K562 (cell line): ENCODE results near the gene PRDM2. TPM values are rescaled to one million over a fixed set of nuclear protein-coding genes. Genes with fewer than 3 reads are reported as not detected.

Source experiments
- ATAC-seq: fragments of 200-7000 bp; cut with Tn5 transposase; 3 replicates; pipeline ENCODE4 v1.9.1; 2020; ENCODE audit warnings: moderate library complexity
- BruUV-seq: library from RNA; stranded (reverse); fragments of 400-500 nt; replicated peaks from 2 replicates; lab custom pipeline; 2021; lab: Mats Ljungman, UMichigan
- CTCF ChIA-PET: fragments of 300-600 bp; formaldehyde crosslinking; extraction: SDS; loops from one replicate; lab custom pipeline; 2021; ENCODE audit warnings: low intra/inter-chr PET ratio; lab: Yijun Ruan, JAX
- POLR2A ChIA-PET: fragments of 300-600, 350-650 bp; sonication (Branson Sonifier 250); formaldehyde crosslinking; extraction: SDS; loops from one replicate; lab custom pipeline; 2021; ENCODE audit warnings: antibody characterized with exemption, inconsistent platforms; lab: Yijun Ruan, JAX
- DNase-seq, 4 experiments: peaks; one replicate each; pipeline versions ENCODE4 v3.0.0 to v3.0.0-alpha.2; 2011 to 2018; ENCODE audit warnings: low spot score in 3 of 4, mixed read lengths in 3 of 4; ENCODE audit errors: extremely low read depth in 1 of 4
- FAIRE-seq: peaks from 2 replicates; lab custom pipeline; 2011; peaks lifted over from hg19 to GRCh38; lab: Jason Lieb, UNC
- H2AFZ ChIP-seq: 2 replicates; pipeline ENCODE4 v1.6.0; 2011; ENCODE audit warnings: low read depth, low read length, control low read depth, inconsistent platforms
- H3K27ac ChIP-seq: fragments of 200-600 bp; 3 replicates; pipeline ENCODE4 v1.8.0; 2011; ENCODE audit warnings: low read depth, mild to moderate bottlenecking, control low read depth, inconsistent platforms, low read length, moderate library complexity, mixed read lengths; ENCODE audit errors: extremely low read depth
- H3K27me3 ChIP-seq, 2 experiments: fragments of 300-600 bp in 1 of 2; 2 replicates in 1 of 2; 3 replicates in 1 of 2; pipeline versions ENCODE4 v1.6.0 to v1.8.0; 2011; ENCODE audit warnings: inconsistent platforms in 2 of 2, low read length in 2 of 2, mild to moderate bottlenecking in 1 of 2, mixed read lengths in 1 of 2, moderate library complexity in 1 of 2; ENCODE audit not compliant: control insufficient read depth in 2 of 2, insufficient read depth in 2 of 2
- H3K36me3 ChIP-seq: fragments of 300-600 bp; 3 replicates; pipeline ENCODE4 v1.8.0; 2011; ENCODE audit warnings: mild to moderate bottlenecking, low read length, inconsistent platforms; ENCODE audit not compliant: control insufficient read depth, insufficient read depth
- H3K4me1 ChIP-seq, 2 experiments: fragments of 200-600 bp in 1 of 2; replicated peaks in 1 of 2; 2 replicates in 1 of 2; 3 replicates in 1 of 2; pipeline versions ENCODE4 v1.5.1 to v1.8.0; 2011; ENCODE audit warnings: inconsistent platforms in 2 of 2, low read length in 2 of 2, mild to moderate bottlenecking in 1 of 2, mixed read lengths in 1 of 2, moderate library complexity in 1 of 2; ENCODE audit not compliant: control insufficient read depth in 2 of 2, insufficient read depth in 2 of 2
- H3K4me2 ChIP-seq: 2 replicates; pipeline ENCODE4 v1.6.1; 2011; ENCODE audit warnings: low read length, control low read depth, inconsistent platforms, mixed read lengths; ENCODE audit not compliant: insufficient read depth
- H3K4me3 ChIP-seq: fragments of 200-600 bp; sonication (generic), shearing (Covaris generic); 2 replicates; pipeline ENCODE4 v1.5.1; 2016; ENCODE audit warnings: control low read depth, inconsistent platforms
- H3K79me2 ChIP-seq: fragments of 200-600 bp; 3 replicates; pipeline ENCODE4 v1.8.0; 2011; ENCODE audit warnings: low read length, inconsistent platforms; ENCODE audit not compliant: control insufficient read depth, insufficient read depth
- H3K9ac ChIP-seq, 2 experiments: 2 replicates each; pipeline versions ENCODE4 v1.6.0 to v1.6.1; 2011; ENCODE audit warnings: low read depth in 2 of 2, low read length in 2 of 2, control low read depth in 1 of 2, inconsistent platforms in 1 of 2, mild to moderate bottlenecking in 1 of 2, mixed read lengths in 1 of 2; ENCODE audit not compliant: insufficient read depth in 1 of 2
- H3K9me1 ChIP-seq: one replicate; pipeline ENCODE4 v1.6.0; 2011; ENCODE audit warnings: inconsistent platforms, mild to moderate bottlenecking, low read length, moderate library complexity; ENCODE audit not compliant: control insufficient read depth, insufficient read depth
- H3K9me3 ChIP-seq: replicated peaks from 2 replicates; pipeline ENCODE4 v1.5.1; 2011; ENCODE audit warnings: low read depth, low read length, inconsistent platforms; ENCODE audit not compliant: control insufficient read depth, insufficient read depth
- H4K20me1 ChIP-seq: replicated peaks from 2 replicates; pipeline ENCODE4 v1.6.1; 2011; ENCODE audit warnings: low read length, inconsistent platforms, mixed read lengths; ENCODE audit not compliant: control insufficient read depth, insufficient read depth
- DPF2 ChIP-seq: fragments of 450-650 bp; IDR thresholded peaks from 2 replicates; pipeline ENCODE4 v1.6.1; 2016
- MEIS2 ChIP-seq: fragments of 450-650 bp; IDR thresholded peaks from 2 replicates; pipeline ENCODE4 v1.6.1; 2014; ENCODE audit warnings: mild to moderate bottlenecking; ENCODE audit not compliant: partially characterized antibody
- ZNF561 ChIP-seq: fragments of 450-650 bp; formaldehyde crosslinking; conservative IDR thresholded peaks from 2 replicates; pipeline ENCODE4 v1.4.0; 2020; ENCODE audit warnings: mild to moderate bottlenecking, moderate library complexity
- WGBS: fragments of 100-300 bp; shearing (Covaris generic); methylation state at CpG from one replicate; pipeline ENCODE4 v1.1.6; 2016; ENCODE audit warnings: low coverage, mixed read lengths; ENCODE audit not compliant: insufficient coverage; ENCODE audit errors: missing lambda C conversion rate; 5-methylcytosine and 5-hydroxymethylcytosine counted together
- in situ Hi-C: fragments of 300-500 bp; cut with MboI; formaldehyde crosslinking; loops from 4 replicates; pipeline ENCODE4 v1.15.0; 2018; ENCODE audit warnings: inconsistent platforms, mixed read lengths
- intact Hi-C: fragments of 100-400 bp; cut with micrococcal nuclease; formaldehyde crosslinking; loops from 2 replicates; pipeline ENCODE4 v1.14.2; 2022
- polyA plus RNA-seq, 8 experiments: library from polyadenylated mRNA; depleted of rRNA in 4 of 8; stranded (reverse) in 5 of 8; unstranded in 3 of 8; fragments of >200 nt; fragmentation: Nextera tagmentation in 2 of 8; fragmentation: Illumina TruSeq in 1 of 8; extraction: Ambion mirVana in 2 of 8; extraction: Trizol in 1 of 8; gene quantifications; 2 replicates each; pipeline versions ENCODE4 v1.2.1 to v1.2.3, GENCODE V29; 2011 to 2014; ENCODE audit warnings: inconsistent platforms in 1 of 8, missing spikeins in 1 of 8
- total RNA-seq, 7 experiments: library from RNA; depleted of rRNA in 6 of 7; stranded (reverse); fragments of >200 nt in 6 of 7; fragmentation: Illumina TruSeq in 2 of 7; extraction: Trizol in 2 of 7; gene quantifications; 2 replicates each; pipeline versions ENCODE4 v1.2.1 to v1.2.3, GENCODE V29; 2011 to 2021; ENCODE audit warnings: low replicate concordance in 1 of 7
- TF ChIP-seq, protein P1 (sequence below), 2 experiments: fragments of 450-650 bp in 1 of 2; IDR thresholded peaks; 2 replicates each; pipeline ENCODE4 v1.6.1; 2011 to 2017; ENCODE audit warnings: low read depth in 2 of 2, antibody characterized with exemption in 1 of 2, borderline replicate concordance in 1 of 2, low read length in 1 of 2, mild to moderate bottlenecking in 1 of 2, mixed read lengths in 1 of 2; ENCODE audit not compliant: control insufficient read depth in 1 of 2
- TF ChIP-seq, protein P2 (sequence below): fragments of 450-650 bp; IDR thresholded peaks from 2 replicates; pipeline ENCODE4 v1.6.1; 2016
- TF ChIP-seq, protein P3 (sequence below), 2 experiments: IDR thresholded peaks in 1 of 2; conservative IDR thresholded peaks in 1 of 2; 2 replicates each; pipeline ENCODE4 v1.6.1; 2016; ENCODE audit warnings: low read depth in 2 of 2, mild to moderate bottlenecking in 1 of 2, missing compliant biosample characterization in 1 of 2, missing genetic modification characterization in 1 of 2, moderate library complexity in 1 of 2

Gene PRDM2
- total and polyA plus RNA-seq, 9 of the 15 experiments (the other 6 are each of a cell fraction or from before 2014, with no cell fraction given) = 5.4 to 27.6 (median 12.5) TPM

DNA sequence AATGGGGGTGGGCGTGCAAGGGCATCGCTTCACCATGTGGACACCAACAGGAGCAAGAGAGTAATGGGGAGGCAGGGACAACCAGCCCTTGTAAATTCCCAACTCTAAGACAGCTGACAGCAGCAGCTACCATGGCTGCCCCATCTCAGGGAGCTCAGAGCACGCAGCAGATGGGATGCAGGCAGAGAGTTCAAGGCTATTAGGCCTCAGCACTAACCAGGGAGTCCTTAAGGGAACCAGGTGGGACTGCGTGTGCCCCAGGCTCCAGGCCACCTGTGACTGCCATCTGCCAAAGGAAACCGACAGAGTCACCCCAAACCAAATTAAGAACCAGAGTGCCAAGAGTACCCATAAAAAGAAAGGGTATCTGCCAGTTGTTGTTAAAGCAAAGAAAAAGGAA is 33.7 kb upstream of the PRDM2 start (continued):
- TF ChIP-seq, protein P1, sequence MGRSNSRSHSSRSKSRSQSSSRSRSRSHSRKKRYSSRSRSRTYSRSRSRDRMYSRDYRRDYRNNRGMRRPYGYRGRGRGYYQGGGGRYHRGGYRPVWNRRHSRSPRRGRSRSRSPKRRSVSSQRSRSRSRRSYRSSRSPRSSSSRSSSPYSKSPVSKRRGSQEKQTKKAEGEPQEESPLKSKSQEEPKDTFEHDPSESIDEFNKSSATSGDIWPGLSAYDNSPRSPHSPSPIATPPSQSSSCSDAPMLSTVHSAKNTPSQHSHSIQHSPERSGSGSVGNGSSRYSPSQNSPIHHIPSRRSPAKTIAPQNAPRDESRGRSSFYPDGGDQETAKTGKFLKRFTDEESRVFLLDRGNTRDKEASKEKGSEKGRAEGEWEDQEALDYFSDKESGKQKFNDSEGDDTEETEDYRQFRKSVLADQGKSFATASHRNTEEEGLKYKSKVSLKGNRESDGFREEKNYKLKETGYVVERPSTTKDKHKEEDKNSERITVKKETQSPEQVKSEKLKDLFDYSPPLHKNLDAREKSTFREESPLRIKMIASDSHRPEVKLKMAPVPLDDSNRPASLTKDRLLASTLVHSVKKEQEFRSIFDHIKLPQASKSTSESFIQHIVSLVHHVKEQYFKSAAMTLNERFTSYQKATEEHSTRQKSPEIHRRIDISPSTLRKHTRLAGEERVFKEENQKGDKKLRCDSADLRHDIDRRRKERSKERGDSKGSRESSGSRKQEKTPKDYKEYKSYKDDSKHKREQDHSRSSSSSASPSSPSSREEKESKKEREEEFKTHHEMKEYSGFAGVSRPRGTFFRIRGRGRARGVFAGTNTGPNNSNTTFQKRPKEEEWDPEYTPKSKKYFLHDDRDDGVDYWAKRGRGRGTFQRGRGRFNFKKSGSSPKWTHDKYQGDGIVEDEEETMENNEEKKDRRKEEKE (IDR thresholded peaks at IDR 0.05; ENCODE audit: borderline replicate concordance in 1 of 2, control insufficient read depth in 1 of 2, low read depth in 2 of 2, low read length in 1 of 2) = no peak
- no peak for TF ChIP-seq ZNF561 (CRISPR knock-in tag)

DNA sequence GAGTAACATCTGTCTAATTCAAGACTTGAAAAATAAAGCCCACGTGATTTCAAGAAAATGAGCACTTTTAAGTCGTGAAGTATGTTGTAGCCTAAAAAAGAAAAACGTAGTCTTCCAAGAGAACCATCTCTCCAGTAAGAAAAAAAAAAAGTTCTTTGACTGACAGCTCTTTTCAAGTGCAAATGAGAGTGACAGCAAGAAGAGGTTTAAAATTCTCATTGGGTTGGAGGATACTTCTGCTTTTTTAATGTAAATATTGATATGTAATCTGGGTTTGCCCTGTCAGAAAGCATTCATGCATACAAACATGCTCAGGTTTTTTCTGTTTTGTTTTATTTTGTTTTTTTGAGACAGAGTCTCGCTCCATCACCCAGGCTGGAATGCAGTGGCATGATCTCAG is 32.3 kb upstream of the PRDM2 start:
- H3K4me2 ChIP-seq = no peak overlapping the region
- no peak overlapping the region for H2AFZ ChIP-seq
- CTCF ChIA-PET = interaction anchor here (0.7 kb wide), 1 partner anchor 220 kb away, joined by 3 read pairs; no protein-coding TSS in a partner anchor
- no peaks in the 10 kb centered on the region for H3K9me3 ChIP-seq
- DNase-seq (no peak), ATAC-seq (no peak), FAIRE-seq (no peak)
- H3K4me3 ChIP-seq = no peak overlapping the region
- no peaks in the 10 kb centered on the region for H3K36me3 ChIP-seq
- no peaks in the 10 kb centered on the region for H3K9me1 ChIP-seq
- peaks cover 5% of the 10 kb centered on the region for H4K20me1 ChIP-seq
- no peaks in the 10 kb centered on the region for H3K79me2 ChIP-seq
- H3K27ac ChIP-seq = no peak overlapping the region
- H3K4me1 ChIP-seq = no peaks in the 10 kb centered on the region
- in situ Hi-C loops = no loop called here
- no peak overlapping the region for H3K9ac ChIP-seq
- POLR2A ChIA-PET = interaction anchor here (0.8 kb wide), 1 partner anchor 11 kb away, joined by 3 read pairs; no protein-coding TSS in a partner anchor
- WGBS = 0% methylated on average over 4 of the region's 4 CpGs
- no TSS peak for BruUV-seq
- H3K27me3 ChIP-seq = peaks cover 9 to 30% of the 10 kb centered on the region in 2 experiments; a peak in 3 of 5 replicates
- intact Hi-C loops = loop anchor here (5.0 kb wide), 1 partner anchor 160 kb away; no protein-coding TSS in a partner anchor
- no peak for TF ChIP-seq DPF2
- TF ChIP-seq, protein P2, sequence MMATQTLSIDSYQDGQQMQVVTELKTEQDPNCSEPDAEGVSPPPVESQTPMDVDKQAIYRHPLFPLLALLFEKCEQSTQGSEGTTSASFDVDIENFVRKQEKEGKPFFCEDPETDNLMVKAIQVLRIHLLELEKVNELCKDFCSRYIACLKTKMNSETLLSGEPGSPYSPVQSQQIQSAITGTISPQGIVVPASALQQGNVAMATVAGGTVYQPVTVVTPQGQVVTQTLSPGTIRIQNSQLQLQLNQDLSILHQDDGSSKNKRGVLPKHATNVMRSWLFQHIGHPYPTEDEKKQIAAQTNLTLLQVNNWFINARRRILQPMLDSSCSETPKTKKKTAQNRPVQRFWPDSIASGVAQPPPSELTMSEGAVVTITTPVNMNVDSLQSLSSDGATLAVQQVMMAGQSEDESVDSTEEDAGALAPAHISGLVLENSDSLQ = peak; percentile 93
- TF ChIP-seq, protein P3, sequence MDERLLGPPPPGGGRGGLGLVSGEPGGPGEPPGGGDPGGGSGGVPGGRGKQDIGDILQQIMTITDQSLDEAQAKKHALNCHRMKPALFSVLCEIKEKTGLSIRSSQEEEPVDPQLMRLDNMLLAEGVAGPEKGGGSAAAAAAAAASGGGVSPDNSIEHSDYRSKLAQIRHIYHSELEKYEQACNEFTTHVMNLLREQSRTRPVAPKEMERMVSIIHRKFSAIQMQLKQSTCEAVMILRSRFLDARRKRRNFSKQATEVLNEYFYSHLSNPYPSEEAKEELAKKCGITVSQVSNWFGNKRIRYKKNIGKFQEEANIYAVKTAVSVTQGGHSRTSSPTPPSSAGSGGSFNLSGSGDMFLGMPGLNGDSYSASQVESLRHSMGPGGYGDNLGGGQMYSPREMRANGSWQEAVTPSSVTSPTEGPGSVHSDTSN (CRISPR knock-in tag; IDR thresholded peaks at IDR 0.05; ENCODE audit: low read depth) = no peak
- TF ChIP-seq, protein P3 (tag; conservative IDR thresholded peaks at IDR 0.05; ENCODE audit: low read depth) = 0 out of 2 replicates have a peak, but pooled peaks have one; percentile 22
- peak; percentile 32 for TF ChIP-seq MEIS2
